ENCODE data around the gene NLK.

GRCh38 chr17:28199728-28200127 is 157.3 kb downstream of the NLK start:
- TF ChIP-seq SP1 (IDR thresholded peaks at IDR 0.05) = no peak
- no peak for TF ChIP-seq FOXA1 (IDR thresholded peaks at IDR 0.05)
- TF ChIP-seq TARDBP (IDR thresholded peaks at IDR 0.05) = no peak
- TF ChIP-seq HDGF (IDR thresholded peaks at IDR 0.05; ENCODE audit: borderline replicate concordance) = no peak
- no peak for TF ChIP-seq SUZ12 (IDR thresholded peaks at IDR 0.05)
- no peak for TF ChIP-seq FOXK2 (IDR thresholded peaks at IDR 0.05)
- TF ChIP-seq BHLHE40 (IDR thresholded peaks at IDR 0.05; ENCODE audit: borderline replicate concordance) = no peak
- no peak for TF ChIP-seq ZNF384 (IDR thresholded peaks at IDR 0.05)
- TF ChIP-seq LEF1 (IDR thresholded peaks at IDR 0.05; ENCODE audit: borderline replicate concordance) = no peak
- TF ChIP-seq FOXM1 (IDR thresholded peaks at IDR 0.05; ENCODE audit: borderline replicate concordance) = no peak
- TF ChIP-seq ARNT (IDR thresholded peaks at IDR 0.05) = no peak
- TF ChIP-seq NFRKB (IDR thresholded peaks at IDR 0.05) = no peak
- TF ChIP-seq ELF4 (IDR thresholded peaks at IDR 0.05) = no peak

All from HEK293T (cell line).